Myocyte (in vitro differentiated cells): ENCODE data around the gene ALOX5. TPM values are rescaled to one million over a fixed set of nuclear protein-coding genes. Genes with fewer than 3 reads are reported as not detected.
A peak's percentile ranks its signal among the peaks of the same experiment; 100 is the strongest.
"Not testable (repeated sequence)": the region's sequence is repeated elsewhere in the genome, so short reads cannot be mapped to it uniquely, and the experiment has no call there.

Source experiments
- DNase-seq: peaks from one replicate; pipeline ENCODE4 v3.0.0-alpha.2; 2012; ENCODE audit warnings: low read depth
- polyA plus RNA-seq: library from polyadenylated mRNA; unstranded; fragments of >200 nt; gene quantifications from one replicate; pipeline ENCODE4 v1.2.1, GENCODE V29; 2012; ENCODE audit warnings: missing spikeins
- total RNA-seq: library from RNA; depleted of rRNA; stranded (reverse); fragments of >200 nt; gene quantifications from 2 replicates; pipeline ENCODE4 v1.2.3, GENCODE V29; 2014

Gene ALOX5
- total RNA-seq, result not detected in 2 replicates
- not detected for polyA plus RNA-seq

DNA sequence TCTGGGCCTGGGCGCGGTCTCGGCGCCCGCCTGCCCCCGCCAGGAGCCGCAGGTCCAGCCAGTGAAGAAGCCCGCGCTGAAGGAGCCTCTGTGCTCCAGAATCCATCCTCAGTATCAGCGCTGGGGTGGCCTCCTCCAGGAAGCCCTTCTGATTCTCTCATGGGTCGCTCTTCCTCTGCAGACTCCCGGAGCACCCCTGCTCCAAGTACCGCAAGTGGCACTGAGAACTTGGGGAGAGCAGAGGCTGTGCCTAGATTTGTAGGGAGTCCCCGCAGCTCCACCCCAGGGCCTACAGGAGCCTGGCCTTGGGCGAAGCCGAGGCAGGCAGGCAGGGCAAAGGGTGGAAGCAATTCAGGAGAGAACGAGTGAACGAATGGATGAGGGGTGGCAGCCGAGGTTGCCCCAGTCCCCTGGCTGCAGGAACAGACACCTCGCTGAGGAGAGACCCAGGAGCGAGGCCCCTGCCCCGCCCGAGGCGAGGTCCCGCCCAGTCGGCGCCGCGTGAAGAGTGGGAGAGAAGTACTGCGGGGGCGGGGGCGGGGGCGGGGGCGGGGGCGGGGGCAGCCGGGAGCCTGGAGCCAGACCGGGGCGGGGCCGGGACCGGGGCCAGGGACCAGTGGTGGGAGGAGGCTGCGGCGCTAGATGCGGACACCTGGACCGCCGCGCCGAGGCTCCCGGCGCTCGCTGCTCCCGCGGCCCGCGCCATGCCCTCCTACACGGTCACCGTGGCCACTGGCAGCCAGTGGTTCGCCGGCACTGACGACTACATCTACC lies at the start of gene ALOX5:
Gene ALOX5, plus strand, starts transcription at position 641 of the 774 bp plus-strand sequence. Its CDS starts 64 bp downstream, at position 705.
- DNase-seq, result no peak

DNA sequence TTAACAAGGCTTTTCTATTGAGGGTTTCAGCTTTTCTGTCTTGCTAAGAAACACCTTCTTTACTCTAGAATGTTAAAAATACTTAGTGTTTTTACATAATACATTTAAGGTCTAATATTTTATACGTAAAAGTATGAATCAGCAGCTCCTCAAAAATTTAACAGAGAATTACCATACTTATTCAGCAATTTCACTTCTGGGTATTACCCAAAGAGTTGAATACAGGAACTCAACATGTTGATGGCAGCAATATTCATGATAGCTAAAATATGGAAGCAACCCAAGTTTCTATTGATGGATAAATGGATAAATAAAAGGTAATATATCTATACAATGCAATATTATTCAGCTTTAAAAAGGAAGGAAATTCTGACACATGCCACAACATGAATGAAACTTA lies 48.9 kb upstream of the ALOX5 start:
- no peak for DNase-seq

DNA sequence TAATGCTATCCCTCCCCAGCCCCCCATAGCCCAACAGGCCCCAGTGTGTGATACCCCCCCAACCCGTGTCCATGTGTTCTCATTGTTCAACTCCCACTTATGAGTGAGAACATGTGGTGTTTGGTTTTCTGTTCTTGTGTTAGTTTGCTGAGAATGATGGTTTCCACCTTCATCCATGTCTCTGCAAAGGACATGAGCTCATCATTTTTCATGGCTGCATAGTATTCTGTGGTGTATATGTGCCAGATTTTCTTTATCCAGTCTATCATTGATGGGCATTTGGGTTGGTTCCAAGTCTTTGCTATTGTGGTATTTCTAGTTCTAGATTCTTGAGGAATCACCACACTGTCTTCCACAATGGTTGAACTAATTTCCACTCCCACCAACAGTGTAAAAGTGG lies 47.2 kb upstream of the ALOX5 start:
- DNase-seq, result not testable (repeated sequence)

- DNase-seq, result not testable (repeated sequence)
Observed at GRCh38 chr10:45331824-45332223, 42.2 kb upstream of the ALOX5 start.

GRCh38 chr10:45339894-45340293 lies 34.1 kb upstream of the ALOX5 start:
- DNase-seq, result no peak

DNA sequence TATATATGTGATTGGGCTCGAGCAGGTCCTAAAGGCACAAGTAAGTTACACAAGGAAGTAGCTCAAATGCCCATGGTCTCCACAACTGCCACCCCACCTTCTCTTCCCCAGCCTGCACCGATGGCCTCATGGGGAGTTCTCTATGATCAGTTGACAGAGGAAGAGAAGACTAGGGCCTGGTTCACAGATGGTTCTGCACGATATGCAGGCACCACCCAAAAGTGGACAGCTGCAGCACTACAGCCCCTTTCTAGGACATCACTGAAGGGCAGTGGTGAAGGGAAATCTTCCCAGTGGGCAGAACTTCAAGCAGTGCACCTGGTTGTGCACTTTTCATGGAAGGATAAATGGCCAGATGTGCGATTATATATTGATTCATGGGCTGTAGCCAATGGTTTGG lies 33.6 kb upstream of the ALOX5 start:
- DNase-seq, result not testable (repeated sequence)

DNA sequence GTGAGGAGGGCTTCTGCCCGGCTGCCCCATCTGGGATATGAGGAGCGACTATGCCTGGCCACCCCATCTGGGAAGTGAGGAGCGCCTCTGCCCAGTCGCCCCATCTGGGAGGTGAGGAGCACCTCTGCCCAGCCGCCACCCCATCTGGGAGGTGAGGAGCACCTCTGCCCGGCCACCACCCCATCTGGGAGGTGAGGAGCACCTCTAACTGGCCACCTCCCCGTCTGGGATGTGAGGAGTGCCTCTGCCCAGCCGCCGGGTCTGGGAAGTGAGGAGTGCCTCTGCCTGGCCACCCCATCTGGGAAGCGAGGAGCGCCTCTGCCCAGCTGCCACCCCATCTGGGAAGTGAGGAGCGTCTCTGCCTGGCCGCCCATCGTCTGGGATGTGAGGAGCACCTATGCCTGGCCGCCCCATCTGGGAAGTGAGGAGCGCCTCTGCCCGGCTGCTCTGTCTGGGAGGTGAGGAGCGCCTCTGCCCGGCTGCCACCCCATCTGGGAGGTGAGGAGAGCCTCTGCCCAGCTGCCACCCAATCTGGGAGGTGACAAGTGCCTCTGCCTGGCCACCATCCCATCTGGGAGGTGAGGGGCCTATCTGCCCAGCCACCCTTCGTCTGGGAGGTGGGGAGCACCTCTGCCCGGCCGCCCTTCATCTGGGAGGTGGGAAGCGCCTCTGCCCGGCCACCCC lies 27.2 kb upstream of the ALOX5 start:
- not testable (repeated sequence) for DNase-seq

- DNase-seq, result not testable (repeated sequence)
Observed at GRCh38 chr10:45347464-45347863, 26.6 kb upstream of the ALOX5 start.

DNA sequence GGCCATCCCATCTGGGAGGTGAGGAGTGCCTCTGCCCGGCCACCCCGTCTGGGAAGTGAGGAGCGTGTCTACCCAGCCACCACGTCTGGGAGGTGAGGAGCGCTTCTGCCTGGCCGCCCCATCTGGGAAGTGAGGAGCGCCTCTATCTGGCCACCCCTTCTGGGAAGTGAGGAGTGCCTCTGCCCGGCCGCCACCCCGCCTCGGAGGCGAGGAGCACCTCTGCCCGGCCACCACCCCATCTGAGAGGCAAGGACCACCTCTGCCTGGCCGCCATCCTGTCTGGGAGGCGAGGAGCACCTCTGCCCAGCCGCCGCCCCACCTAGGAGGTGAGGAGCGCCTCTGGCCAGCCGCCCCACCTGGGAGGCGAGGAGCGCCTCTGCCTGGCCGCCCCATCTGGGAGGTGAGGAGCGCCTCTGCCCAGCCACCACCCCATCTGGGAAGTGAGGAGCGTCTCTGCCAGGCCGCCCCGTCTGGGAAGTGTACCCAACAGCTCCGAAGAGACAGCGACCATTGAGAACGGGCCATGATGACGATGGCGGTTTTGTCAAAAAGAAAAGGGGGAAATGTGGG lies 25.7 kb upstream of the ALOX5 start:
- not testable (repeated sequence) for DNase-seq

- peak; percentile 14 for DNase-seq
Observed at GRCh38 chr10:45353186-45353585, 20.8 kb upstream of the ALOX5 start.

DNA sequence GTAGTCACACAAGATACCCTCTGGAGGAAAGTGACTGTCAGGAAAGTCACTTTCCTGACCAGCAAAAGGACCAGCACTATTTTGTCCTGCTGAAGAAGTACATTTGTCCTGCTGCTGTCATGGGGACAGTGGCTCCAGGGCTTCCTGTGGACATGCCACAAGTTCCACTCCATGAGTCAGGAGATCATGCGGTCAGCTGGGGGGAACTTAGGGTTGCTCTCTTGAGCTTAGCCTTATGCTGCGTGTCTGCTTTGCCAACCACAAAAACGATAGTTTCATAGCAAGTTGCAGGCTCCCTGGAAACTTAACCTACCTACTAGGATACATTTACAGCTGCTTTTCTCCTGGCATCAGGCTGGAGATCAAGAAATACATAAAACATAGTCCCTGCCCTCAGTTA lies 19.8 kb upstream of the ALOX5 start:
- DNase-seq, result peak; percentile 91

DNA sequence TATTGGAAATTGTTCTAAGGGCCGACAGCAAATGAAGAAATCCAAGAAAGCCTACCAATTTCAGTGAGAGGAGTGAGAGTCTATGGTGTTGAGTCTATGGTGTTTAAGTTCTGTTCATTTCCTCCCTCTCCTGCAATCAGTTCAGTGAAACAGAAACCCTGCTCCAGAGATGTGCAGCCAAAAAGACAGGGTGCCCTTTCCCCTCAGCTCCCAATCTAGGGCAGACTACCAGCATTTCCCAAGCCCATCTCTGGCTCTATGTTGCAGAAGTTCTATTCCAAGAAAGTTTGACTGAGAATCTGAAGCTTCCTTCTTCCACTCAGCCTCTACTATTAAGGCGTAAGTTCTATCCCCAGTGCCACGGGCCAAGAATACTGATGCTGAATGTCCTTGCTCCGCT lies 18.5 kb upstream of the ALOX5 start:
- no peak for DNase-seq

DNA sequence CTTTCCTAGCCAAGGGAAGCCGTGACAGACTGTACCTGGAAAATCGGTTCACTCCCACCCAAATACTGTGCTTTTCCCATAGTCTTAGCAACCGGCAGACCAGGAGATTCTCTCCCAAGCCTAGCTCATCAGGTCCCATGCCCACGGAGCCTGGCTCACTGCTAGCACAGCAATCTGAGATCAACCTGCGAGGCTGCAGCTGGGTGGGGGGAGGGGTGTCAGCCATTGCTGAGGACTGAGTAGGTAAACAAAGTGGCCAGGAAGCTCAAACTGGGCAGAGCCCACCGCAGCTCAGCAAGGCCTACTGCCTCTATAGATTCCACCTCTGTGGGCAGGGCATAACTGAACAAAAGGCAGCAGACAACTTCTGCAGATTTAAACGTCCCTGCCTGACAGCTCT lies 15.1 kb upstream of the ALOX5 start:
- not testable (repeated sequence) for DNase-seq

- DNase-seq, result not testable (repeated sequence)
Observed at GRCh38 chr10:45361983-45362799, 11.8 kb upstream of the ALOX5 start.

- DNase-seq, result not testable (repeated sequence)
Observed at GRCh38 chr10:45367643-45368042, 6.4 kb upstream of the ALOX5 start.

DNA sequence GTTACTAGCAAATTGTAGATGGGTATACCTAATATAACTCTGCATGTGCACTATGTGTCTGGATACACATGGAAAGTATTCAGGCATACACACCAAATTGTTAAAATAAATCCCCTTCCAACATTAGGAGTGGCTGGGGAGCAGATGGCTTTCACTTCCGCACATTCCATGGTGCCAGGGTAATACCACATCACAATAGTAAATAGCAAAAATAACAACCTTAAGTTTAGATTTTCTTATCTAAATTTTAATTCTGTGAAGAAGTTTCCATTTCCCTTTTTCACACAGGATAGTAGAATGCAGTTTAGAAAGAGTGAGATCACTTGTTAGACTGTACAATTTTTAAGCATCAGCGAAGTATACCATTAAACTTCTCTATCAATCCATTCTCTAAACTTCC lies 5.8 kb upstream of the ALOX5 start:
- no peak for DNase-seq

DNA sequence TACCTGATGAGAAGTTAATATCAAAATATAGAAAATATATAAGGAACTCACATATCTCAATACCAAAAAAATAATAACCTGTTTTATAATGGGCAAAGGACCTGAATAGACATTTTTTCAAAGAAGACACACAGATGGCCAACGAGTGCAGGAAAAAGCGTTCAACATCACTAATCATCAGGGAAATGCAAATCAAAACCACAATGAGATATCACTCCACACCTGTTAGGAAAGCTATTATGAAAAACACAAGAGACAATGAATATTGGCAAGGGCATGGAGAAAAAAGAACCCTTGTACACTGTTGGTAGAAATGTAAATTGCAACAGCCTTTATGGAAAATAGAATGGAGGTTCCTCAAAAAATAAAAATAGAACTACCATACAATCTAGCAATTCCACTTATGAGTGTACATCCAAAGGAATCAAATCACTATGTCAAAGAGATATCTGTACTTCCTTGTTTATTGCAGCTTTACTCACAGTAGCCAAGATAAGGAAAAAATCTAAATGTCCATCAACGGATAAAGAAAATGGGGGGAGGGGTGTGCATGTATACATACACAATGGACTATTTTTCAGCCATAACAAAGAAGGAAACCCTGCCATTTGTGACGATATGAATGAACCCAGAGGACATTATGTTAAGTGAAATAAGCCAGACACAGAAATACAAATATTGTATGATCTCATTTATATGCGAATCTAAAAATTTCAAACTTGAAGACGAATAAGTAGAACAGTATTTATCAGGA lies 3.6 kb upstream of the ALOX5 start:
- DNase-seq, result no peak

DNA sequence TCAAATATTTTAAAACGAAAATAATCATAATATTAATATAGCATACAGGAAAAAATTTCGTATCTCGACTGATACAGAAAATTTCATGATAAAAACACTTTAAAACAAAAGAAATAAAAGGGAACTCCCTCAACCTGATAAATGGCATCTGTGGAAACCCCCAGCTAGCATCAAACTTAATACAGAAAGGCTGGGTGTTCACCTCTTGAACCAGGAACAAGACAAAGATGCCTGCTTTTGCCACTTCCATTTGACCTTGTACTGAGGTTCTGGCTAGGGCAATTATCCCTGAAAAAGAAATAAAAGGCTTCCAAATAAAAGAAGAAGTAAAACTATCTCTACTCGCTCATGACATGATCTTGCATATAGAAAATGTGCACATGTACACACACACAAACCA lies 2.5 kb upstream of the ALOX5 start:
- DNase-seq, result no peak

DNA sequence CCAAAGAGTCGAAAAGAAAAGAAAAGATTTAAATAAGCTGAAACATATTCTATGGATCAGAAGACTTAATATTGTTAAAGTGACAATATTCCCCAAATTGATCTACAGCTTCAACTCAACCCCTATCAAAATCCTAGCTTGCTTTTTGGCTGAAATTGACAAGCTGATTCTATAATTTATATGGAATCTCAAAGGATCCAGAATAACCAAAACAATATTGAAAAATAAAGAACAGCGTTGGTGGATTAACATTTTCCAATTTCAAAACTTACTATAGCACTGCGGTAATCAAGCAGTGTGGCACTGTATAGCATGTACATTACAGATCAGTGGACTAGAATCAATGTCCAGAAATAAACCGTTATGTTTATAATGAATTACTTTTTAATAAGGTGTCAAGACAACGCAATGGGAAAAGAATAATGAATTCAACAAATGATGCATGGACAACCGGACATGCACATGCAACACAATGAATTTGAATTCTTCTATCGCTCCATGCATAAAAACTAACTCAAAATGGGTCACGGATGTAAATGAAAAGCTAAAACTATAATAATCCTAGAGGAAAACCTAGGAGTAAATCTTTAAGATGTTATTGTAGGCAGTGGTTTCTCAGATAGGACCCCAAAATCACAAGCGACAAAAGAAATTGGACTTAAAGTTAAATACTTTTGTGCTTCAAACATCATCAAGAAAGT lies 1.6 kb upstream of the ALOX5 start:
- no peak for DNase-seq

- no peak for DNase-seq
Observed at GRCh38 chr10:45373003-45373575, 927 bp upstream of the ALOX5 start.
